GM12873 (cell line): ENCODE measurements around the gene EDN1.

Source experiments
- TF ChIP-seq, protein P1 (sequence below): IDR thresholded peaks from 2 replicates; pipeline ENCODE4 v1.5.1; 2012; ENCODE audit warnings: low read depth, mild to moderate bottlenecking, moderate library complexity, low read length, control low read depth; ENCODE audit not compliant: insufficient read depth; ENCODE audit errors: missing control alignments

Gene EDN1

DNA sequence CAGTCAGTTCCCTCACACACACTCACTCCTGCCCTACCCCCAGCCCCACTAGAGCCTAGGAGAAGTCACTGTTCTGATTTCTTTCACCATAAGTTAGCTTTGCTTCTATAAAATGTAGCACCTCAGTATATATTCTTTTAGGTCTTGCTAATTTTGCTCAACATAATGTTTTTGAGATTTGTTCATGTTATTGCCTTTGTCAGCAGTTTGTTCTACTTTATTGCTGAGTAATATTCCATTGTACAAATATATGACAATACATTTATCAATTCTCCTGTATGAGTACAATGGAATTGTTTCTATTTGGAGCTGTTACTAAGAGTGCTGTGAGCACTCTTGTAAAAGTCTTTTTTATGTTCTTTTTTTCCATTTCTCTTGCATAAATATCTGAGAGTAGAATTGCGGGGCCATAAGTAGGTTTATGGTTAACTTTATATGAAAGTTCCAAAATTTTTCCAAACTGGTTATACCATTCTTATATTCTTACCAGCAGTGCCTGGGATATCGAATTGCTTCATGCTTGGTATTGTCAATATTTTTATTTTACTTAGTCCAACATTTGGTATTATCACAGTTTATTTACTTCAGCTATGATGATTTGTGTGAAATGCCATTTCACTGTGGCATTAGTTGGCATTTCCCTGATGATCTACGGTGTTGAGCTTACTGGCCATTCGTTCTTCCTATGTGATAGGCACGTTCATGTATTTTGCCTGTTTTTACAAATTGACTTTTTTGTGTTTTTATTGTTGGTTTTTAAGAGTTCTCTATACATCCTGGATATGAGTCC lies 25.3 kb downstream of the EDN1 start:
- TF ChIP-seq, protein P1, sequence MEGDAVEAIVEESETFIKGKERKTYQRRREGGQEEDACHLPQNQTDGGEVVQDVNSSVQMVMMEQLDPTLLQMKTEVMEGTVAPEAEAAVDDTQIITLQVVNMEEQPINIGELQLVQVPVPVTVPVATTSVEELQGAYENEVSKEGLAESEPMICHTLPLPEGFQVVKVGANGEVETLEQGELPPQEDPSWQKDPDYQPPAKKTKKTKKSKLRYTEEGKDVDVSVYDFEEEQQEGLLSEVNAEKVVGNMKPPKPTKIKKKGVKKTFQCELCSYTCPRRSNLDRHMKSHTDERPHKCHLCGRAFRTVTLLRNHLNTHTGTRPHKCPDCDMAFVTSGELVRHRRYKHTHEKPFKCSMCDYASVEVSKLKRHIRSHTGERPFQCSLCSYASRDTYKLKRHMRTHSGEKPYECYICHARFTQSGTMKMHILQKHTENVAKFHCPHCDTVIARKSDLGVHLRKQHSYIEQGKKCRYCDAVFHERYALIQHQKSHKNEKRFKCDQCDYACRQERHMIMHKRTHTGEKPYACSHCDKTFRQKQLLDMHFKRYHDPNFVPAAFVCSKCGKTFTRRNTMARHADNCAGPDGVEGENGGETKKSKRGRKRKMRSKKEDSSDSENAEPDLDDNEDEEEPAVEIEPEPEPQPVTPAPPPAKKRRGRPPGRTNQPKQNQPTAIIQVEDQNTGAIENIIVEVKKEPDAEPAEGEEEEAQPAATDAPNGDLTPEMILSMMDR: no peak

DNA sequence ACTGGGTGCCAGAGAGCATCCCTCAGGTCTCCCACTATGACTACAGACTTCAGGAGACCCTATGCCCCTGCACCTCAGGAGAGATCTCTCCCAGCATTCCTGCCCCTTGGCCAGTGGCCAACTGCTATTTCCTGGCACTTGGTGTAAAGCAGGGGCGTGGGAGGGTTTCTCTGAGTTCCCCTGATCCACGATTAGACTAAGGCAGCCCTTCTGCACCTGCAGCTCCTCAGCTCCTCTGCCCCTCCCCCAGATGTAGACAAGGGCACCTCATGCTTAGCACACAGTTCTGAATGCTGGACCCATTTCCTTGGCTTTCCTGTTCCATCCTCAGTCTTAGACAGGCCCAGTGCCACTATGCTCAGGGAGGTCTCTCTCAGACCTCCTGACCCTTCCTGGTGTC lies 28.6 kb downstream of the EDN1 start:
- TF ChIP-seq, protein P1: no peak

DNA sequence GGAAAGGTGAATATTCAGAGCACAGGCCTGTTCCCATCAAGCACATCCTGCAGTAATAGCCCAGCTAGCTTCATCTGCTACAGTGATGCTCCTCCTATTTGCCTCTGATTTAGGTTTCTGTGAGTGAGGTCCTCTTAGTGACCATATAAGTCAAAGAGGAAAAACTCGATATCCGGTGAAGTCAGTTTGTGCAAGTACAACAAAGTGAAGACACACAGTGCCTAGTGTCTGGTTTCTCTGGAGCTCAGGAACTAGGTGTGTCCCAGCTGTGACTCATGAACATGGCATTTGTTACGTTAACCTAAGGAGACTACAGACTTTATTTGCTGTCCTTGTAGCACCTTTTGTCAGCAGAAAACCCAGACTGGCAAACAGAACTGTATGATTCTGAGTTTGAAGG lies 33.9 kb downstream of the EDN1 start:
- TF ChIP-seq, protein P1: no peak

DNA sequence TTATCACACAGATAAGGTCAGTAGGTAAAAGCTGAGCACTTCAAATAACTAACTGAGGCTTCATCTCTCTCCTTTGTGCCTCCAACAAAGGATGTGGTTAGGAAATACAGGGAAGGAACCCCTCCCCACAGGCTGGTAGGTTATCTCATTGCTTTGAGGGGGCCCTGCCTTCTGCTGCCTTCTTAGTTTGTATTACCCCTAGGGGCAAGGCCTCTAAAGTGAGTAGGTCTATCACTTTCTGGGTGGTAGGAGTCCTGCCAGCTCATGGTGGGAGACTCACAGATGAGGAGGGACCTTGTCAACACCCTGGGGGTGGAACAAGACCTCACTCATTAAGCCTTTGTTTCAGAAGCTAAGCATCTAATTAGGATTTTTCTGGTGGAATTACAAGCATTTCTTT lies 34.6 kb downstream of the EDN1 start:
- TF ChIP-seq, protein P1: no peak

DNA sequence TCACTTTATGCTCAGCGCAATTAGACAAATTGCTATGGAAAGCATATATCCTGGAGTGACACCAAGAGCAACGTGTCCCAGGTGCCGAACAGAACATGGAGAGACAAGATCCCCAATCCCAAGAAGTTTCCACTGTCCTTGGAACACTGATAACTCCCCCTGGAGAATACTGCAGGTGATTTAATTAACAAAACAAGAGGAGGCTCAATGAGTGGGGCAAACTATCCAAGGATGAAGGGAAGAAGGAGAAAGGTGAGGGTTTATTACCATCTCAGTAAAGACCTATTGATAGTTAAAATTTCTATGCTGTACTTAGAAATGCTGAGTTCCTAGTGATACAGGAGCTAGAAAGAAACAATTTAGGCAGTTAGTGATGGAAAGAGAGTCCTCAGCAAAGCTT lies 35.7 kb downstream of the EDN1 start:
- TF ChIP-seq, protein P1: no peak

DNA sequence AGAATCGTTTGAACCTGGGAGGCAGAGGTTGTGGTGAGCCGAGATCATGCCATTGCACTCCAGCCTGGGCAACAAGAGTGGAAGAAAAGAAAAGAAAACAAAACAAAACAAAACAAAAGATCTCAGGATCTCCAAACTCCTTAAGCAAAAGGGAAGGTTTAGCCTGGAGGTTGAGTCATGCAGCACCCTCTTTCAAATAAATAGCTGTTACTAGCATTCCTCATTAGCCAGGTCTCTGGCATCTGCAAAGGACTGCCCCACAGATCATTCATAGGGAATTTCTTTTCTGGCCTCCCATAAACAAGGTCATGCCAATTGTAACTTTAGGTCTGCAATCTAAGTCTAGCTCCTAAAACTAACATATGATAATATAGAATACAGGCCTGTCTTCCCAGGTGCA lies 37.2 kb downstream of the EDN1 start:
- TF ChIP-seq, protein P1: no peak

DNA sequence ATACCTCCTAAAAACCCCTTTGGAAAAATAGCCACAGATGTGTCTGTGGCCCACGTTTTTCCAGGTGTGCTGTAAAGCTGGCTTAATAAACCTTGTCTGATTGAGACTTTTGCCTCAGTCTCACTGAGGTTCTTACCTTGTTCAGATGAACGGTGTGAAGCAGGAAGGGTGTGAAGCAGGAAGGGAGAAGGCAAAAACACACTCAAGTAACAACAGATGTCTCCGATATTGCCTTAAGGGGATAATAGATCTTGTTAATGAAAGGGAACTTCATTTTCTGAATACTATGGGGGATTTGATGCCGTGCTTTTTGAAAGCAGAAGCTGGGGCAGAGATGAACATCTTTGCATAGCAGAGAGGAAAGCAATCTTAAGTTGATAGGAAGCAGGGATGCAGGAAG lies 37.8 kb downstream of the EDN1 start:
- TF ChIP-seq, protein P1: no peak

DNA sequence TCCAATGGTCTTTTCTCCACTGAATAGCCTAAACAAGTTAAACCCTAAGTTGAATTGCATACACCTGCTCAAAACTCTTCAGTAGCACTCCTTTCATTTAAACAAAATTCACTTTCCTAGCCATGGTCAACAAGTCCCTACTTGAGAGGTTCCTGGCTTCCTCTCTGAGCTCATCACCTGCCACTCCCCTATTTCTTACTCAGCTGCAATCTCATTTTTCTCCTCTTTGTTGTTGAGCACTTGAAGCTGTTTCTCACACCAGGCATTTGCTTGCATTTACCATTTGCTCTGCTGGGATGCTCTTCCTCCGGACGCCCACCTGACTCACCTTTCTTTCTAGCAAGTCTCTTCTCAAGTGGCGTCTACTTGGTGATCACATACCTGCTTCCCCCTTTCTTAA lies 38.5 kb downstream of the EDN1 start:
- TF ChIP-seq, protein P1: no peak
